IPS DF 19.7 (cell line): Measurements from ENCODE around the gene RAI14.
"Not testable (repeated sequence)": the region's sequence is repeated elsewhere in the genome, so short reads cannot be mapped to it uniquely, and the experiment has no call there.

Source experiments
- DNase-seq: peaks from one replicate; pipeline ENCODE4 v3.0.0-alpha.2; 2013; ENCODE audit warnings: low read depth, low spot score

RAI14 gene

GRCh38 chr5:34770486-34770885, 114.4 kb downstream of the RAI14 start:
- DNase-seq: no peak

GRCh38 chr5:34771076-34771475, 114.9 kb downstream of the RAI14 start:
- DNase-seq: no peak

GRCh38 chr5:34772267-34773098, 116.4 kb downstream of the RAI14 start:
- no peak for DNase-seq

GRCh38 chr5:34774139-34774538, 118.0 kb downstream of the RAI14 start:
- DNase-seq: no peak

GRCh38 chr5:34774678-34775077, 118.5 kb downstream of the RAI14 start:
- not testable (repeated sequence) for DNase-seq

- no peak for DNase-seq
These were observed 119.8 kb downstream of the RAI14 start for GRCh38 chr5:34775886-34776285.

- no peak for DNase-seq
These were observed 122.1 kb downstream of the RAI14 start for GRCh38 chr5:34778091-34778850.

GRCh38 chr5:34783892-34784291, 127.8 kb downstream of the RAI14 start:
- not testable (repeated sequence) for DNase-seq

- no peak for DNase-seq
These were observed 130.9 kb downstream of the RAI14 start for GRCh38 chr5:34787035-34787434.

GRCh38 chr5:34789021-34789531, 132.9 kb downstream of the RAI14 start:
- DNase-seq: no peak

GRCh38 chr5:34789639-34790038, 133.5 kb downstream of the RAI14 start:
- DNase-seq: no peak

GRCh38 chr5:34790069-34790468, 133.9 kb downstream of the RAI14 start:
- no peak for DNase-seq

GRCh38 chr5:34791761-34792244, 135.7 kb downstream of the RAI14 start:
- no peak for DNase-seq

GRCh38 chr5:34802834-34803563, 146.9 kb downstream of the RAI14 start:
- DNase-seq: no peak

GRCh38 chr5:34803974-34804732, 148.0 kb downstream of the RAI14 start:
- DNase-seq: no peak

GRCh38 chr5:34804913-34805312, 148.8 kb downstream of the RAI14 start:
- DNase-seq: no peak

GRCh38 chr5:34806532-34806931, 150.4 kb downstream of the RAI14 start:
- no peak for DNase-seq

GRCh38 chr5:34811706-34812105, 155.6 kb downstream of the RAI14 start:
- no peak for DNase-seq

GRCh38 chr5:34813509-34813908, 157.4 kb downstream of the RAI14 start:
- DNase-seq: no peak

- no peak for DNase-seq
These were observed 161.6 kb downstream of the RAI14 start for GRCh38 chr5:34817558-34818351.
